Spleen (tissue), 7 donors: ENCODE results near the gene ADD1.

Experiments used
- POLR2A ChIP-seq, 3 donors: fragments of 450-650 bp; IDR thresholded peaks; one replicate each; pipeline ENCODE4 v1.5.1; 2017; ENCODE audit warnings: antibody characterized with exemption in 3 of 3, mild to moderate bottlenecking in 1 of 3
- POLR2AphosphoS5 ChIP-seq, 3 donors: sonication (generic); formaldehyde crosslinking; IDR thresholded peaks; one replicate each; pipeline ENCODE4 v1.5.1; 2017; ENCODE audit warnings: antibody characterized with exemption in 3 of 3
- TF ChIP-seq, protein P1 (sequence below), 11 experiments: fragments of 200-600 bp in 7 of 11; fragments of 450-650 bp in 4 of 11; sonication (generic) in 4 of 11; IDR thresholded peaks in 8 of 11; conservative IDR thresholded peaks in 3 of 11; 1 replicate in 7 of 11; 2 replicates in 4 of 11; pipeline versions ENCODE4 v1.4.0 to v1.8.0; 2016 to 2021; ENCODE audit warnings: antibody characterized with exemption in 11 of 11, inconsistent platforms in 4 of 11, mild to moderate bottlenecking in 1 of 11
- donor health status: DM: no; HTN: no; CAD: no; lungs with moderate emphysema.
- donor health status: DM: no; HTN: no; CAD: no.
- donor health status: DM: no; HTN: no; CAD: no.

DNA sequence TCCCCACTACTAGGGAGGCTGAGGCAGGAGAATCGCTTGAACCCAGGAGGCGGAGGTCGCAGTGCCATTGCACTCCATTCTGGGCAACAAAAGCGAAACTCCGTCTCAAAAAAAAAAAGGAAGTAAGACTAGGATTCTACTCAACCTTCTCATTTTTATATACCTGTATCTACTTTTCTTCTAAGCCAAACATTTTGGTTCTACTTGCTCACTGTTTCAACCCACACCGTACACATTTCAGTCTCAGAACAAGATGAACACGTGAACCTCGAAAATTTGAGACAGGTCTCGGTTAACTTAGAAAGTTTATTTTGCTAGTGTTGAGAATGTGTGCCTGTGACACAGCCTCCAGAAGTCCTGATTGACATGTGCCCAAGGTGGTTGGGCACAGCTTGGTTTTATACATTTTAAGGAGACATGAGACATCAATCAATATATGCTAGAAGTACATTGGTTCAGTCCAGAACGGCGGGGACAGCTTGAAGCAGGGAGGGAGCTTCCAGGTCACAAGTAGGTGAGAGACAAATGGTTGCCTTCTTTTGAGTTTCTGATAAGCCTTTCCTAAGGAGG lies 3.7 kb downstream of the ADD1 start:
- TF ChIP-seq, protein P1, sequence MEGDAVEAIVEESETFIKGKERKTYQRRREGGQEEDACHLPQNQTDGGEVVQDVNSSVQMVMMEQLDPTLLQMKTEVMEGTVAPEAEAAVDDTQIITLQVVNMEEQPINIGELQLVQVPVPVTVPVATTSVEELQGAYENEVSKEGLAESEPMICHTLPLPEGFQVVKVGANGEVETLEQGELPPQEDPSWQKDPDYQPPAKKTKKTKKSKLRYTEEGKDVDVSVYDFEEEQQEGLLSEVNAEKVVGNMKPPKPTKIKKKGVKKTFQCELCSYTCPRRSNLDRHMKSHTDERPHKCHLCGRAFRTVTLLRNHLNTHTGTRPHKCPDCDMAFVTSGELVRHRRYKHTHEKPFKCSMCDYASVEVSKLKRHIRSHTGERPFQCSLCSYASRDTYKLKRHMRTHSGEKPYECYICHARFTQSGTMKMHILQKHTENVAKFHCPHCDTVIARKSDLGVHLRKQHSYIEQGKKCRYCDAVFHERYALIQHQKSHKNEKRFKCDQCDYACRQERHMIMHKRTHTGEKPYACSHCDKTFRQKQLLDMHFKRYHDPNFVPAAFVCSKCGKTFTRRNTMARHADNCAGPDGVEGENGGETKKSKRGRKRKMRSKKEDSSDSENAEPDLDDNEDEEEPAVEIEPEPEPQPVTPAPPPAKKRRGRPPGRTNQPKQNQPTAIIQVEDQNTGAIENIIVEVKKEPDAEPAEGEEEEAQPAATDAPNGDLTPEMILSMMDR (IDR thresholded peaks at IDR 0.05 in 8 of 11, conservative IDR thresholded peaks at IDR 0.05 in 3 of 11) = no peak
- TF ChIP-seq POLR2AphosphoS5 (IDR thresholded peaks at IDR 0.05) (no peak), POLR2A (IDR thresholded peaks at IDR 0.05) (no peak)
